GM12891 (cell line): Measurements from ENCODE around the gene SLK.

Source experiments
- PAX5 ChIP-seq: IDR thresholded peaks from 2 replicates; pipeline ENCODE4 v1.6.1; 2011; ENCODE audit warnings: low read length, moderate library complexity, mild to moderate bottlenecking; ENCODE audit not compliant: insufficient read depth, severe bottlenecking
- POLR2A ChIP-seq: IDR thresholded peaks from 2 replicates; pipeline ENCODE4 v1.6.1; 2011; ENCODE audit warnings: low read depth, low read length, control low read depth
- POLR2AphosphoS5 ChIP-seq: IDR thresholded peaks from 2 replicates; pipeline ENCODE4 v1.6.1; 2011; ENCODE audit warnings: low read depth, low read length, control low read depth
- POU2F2 ChIP-seq: IDR thresholded peaks from 2 replicates; pipeline ENCODE4 v1.6.1; 2011; ENCODE audit warnings: low read depth, mild to moderate bottlenecking, control low read depth, low read length, moderate library complexity
- TAF1 ChIP-seq: IDR thresholded peaks from 2 replicates; pipeline ENCODE4 v1.6.1; 2011; ENCODE audit warnings: low read depth, low read length, control low read depth

DNA sequence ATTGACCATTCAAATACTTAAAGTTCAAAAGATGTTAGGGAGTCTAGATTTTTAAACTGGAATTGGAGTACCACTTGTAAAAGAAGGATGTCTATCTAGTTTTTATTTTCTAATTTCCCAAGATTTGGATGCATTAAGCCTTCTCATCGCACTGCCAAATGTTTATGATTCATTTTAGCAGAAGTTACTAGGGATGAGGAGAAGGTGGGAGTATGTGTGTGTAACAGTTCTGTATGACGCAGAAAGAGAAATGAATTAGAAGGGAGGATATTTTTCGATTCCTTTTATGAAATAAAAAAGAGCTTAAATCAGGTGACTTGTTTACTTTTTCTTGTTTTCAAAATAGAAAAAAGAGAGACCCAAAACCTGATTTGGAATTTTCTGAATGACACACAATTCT, 6.8 kb upstream of the SLK start:
- no peak for TF ChIP-seq TAF1
- TF ChIP-seq POLR2A, result no peak
- TF ChIP-seq POU2F2, result no peak
- no peak for TF ChIP-seq POLR2AphosphoS5
- no peak for TF ChIP-seq PAX5
